ENCODE results near the gene ELOVL7.

- TF ChIP-seq CTCF (IDR thresholded peaks at IDR 0.05; ENCODE audit: control extremely low read depth in 1 of 3, insufficient read depth in 1 of 3, low read depth in 1 of 3, low read length in 3 of 3) (no peak), NRF1 (IDR thresholded peaks at IDR 0.05; ENCODE audit: low read depth, low read length) (no peak), POLR2A (IDR thresholded peaks at IDR 0.05; ENCODE audit: control extremely low read depth in 1 of 2, low read depth in 2 of 2, low read length in 2 of 2) (no peak), SRF (IDR thresholded peaks at IDR 0.05; ENCODE audit: low read depth, low read length) (no peak), USF2 (IDR thresholded peaks at IDR 0.05; ENCODE audit: low read length) (no peak), TAF7 (optimal IDR thresholded peaks at IDR 0.05; ENCODE audit: borderline replicate concordance, low read depth, low read length) (no peak), RNF2 (IDR thresholded peaks at IDR 0.05; ENCODE audit: borderline replicate concordance, low read depth, low read length, missing control alignments, poor library complexity, severe bottlenecking) (no peak), FOSL1 (IDR thresholded peaks at IDR 0.05; ENCODE audit: insufficient read depth, low read depth, low read length) (no peak), TCF12 (IDR thresholded peaks at IDR 0.05; ENCODE audit: low read depth, low read length) (no peak), POLR2AphosphoS5 (IDR thresholded peaks at IDR 0.05; ENCODE audit: low read depth, low read length) (no peak), SP1 (IDR thresholded peaks at IDR 0.05; ENCODE audit: low read depth, low read length) (no peak), CTBP2 (IDR thresholded peaks at IDR 0.05; ENCODE audit: borderline replicate concordance, insufficient read depth, insufficient read length, low read length) (no peak), HDAC2 (IDR thresholded peaks at IDR 0.05; ENCODE audit: borderline replicate concordance in 1 of 2, low read depth in 2 of 2, low read length in 2 of 2) (no peak), MAFK (IDR thresholded peaks at IDR 0.05; ENCODE audit: low read depth, low read length) (no peak)
These were observed 38.6 kb downstream of the ELOVL7 start for GRCh38 chr5:60805463-60805862.
